GM12891 (cell line): ENCODE data around the gene GPATCH8.

Source experiments
- PAX5 ChIP-seq: IDR thresholded peaks from 2 replicates; pipeline ENCODE4 v1.6.1; 2011; ENCODE audit warnings: low read length, moderate library complexity, mild to moderate bottlenecking; ENCODE audit not compliant: insufficient read depth, severe bottlenecking
- POLR2A ChIP-seq: IDR thresholded peaks from 2 replicates; pipeline ENCODE4 v1.6.1; 2011; ENCODE audit warnings: low read depth, low read length, control low read depth
- POLR2AphosphoS5 ChIP-seq: IDR thresholded peaks from 2 replicates; pipeline ENCODE4 v1.6.1; 2011; ENCODE audit warnings: low read depth, low read length, control low read depth
- SPI1 ChIP-seq: IDR thresholded peaks from 2 replicates; pipeline ENCODE4 v1.6.1; 2011; ENCODE audit warnings: low read depth, low read length, control low read depth
- TAF1 ChIP-seq: IDR thresholded peaks from 2 replicates; pipeline ENCODE4 v1.6.1; 2011; ENCODE audit warnings: low read depth, low read length, control low read depth

DNA sequence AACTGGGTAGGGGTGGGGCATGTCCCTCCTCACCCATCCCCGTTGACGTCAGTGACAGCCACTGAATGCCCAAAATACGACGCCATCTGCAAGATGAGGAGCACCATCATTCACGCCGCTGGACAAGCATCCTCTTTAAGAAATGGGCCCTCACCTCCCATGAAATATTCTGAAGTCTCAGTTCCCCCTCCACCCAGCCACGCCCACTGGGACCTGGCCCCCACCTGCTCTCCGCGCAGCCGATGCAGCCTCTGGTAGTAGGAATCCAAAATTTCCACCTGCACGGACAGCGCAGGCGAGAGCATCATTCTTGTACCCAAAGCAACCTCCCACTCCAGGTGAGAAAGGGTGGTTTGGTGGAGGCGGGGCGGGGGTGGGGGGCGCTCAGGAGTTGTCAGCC is 119.3 kb downstream of the GPATCH8 start:
- TF ChIP-seq POLR2A, result no peak
- TF ChIP-seq POLR2AphosphoS5, result no peak
- TF ChIP-seq PAX5, result no peak
- no peak for TF ChIP-seq TAF1
- TF ChIP-seq SPI1, result no peak
